PC-3 (cell line): ENCODE data around the gene IFNA5. TPM values are rescaled to one million over a fixed set of nuclear protein-coding genes. Genes with fewer than 3 reads are reported as not detected.

Source experiments
- ATAC-seq: fragments of 200-7000 bp; cut with Tn5 transposase; 2 replicates; pipeline ENCODE4 v1.9.1; 2020; ENCODE audit warnings: mild to moderate bottlenecking, moderate library complexity
- BruUV-seq: library from RNA; stranded (reverse); fragments of 400-500 nt; replicated peaks from 2 replicates; lab custom pipeline; 2021; lab: Mats Ljungman, UMichigan
- CTCF ChIA-PET: fragments of 300-600 bp; sonication (Branson Sonifier 250); formaldehyde crosslinking; loops from one replicate; lab custom pipeline; 2022; ENCODE audit warnings: antibody characterized with exemption; lab: Charles Lee
- POLR2A ChIA-PET: fragments of 300-600 bp; sonication (Branson Sonifier 250); formaldehyde crosslinking; loops from one replicate; lab custom pipeline; 2022; ENCODE audit warnings: antibody characterized with exemption; ENCODE audit not compliant: unreplicated experiment; lab: Charles Lee
- DNase-seq: peaks from one replicate; pipeline ENCODE4 v3.0.0-alpha.2; 2015
- H2AFZ ChIP-seq: fragments of 300-600 bp; sonication (generic); 2 replicates; pipeline ENCODE4 v1.6.0; 2016; ENCODE audit warnings: antibody characterized with exemption, low read length
- H3F3A ChIP-seq: fragments of 300-600 bp; sonication (generic); one replicate; pipeline ENCODE4 v1.6.0; 2017; ENCODE audit warnings: antibody characterized with exemption, low read length, control low read depth, mild to moderate bottlenecking; ENCODE audit not compliant: unreplicated experiment
- H3K27ac ChIP-seq: fragments of 300-600 bp; sonication (generic); 2 replicates; pipeline ENCODE4 v1.5.1; 2016; ENCODE audit warnings: mild to moderate bottlenecking, low read length
- H3K27me3 ChIP-seq: fragments of 300-600 bp; sonication (generic); 2 replicates; pipeline ENCODE4 v1.6.1; 2016; ENCODE audit warnings: low read length, mixed read lengths
- H3K36me3 ChIP-seq: fragments of 300-600 bp; sonication (generic); 2 replicates; pipeline ENCODE4 v1.6.1; 2016; ENCODE audit warnings: low read depth, mixed run types, low read length, mixed read lengths
- H3K4me1 ChIP-seq: fragments of 300-600 bp; sonication (generic); 2 replicates; pipeline ENCODE4 v1.5.1; 2016; ENCODE audit warnings: low read length; ENCODE audit not compliant: insufficient read depth
- H3K4me2 ChIP-seq: fragments of 300-600 bp; sonication (generic); 2 replicates; pipeline ENCODE4 v1.6.0; 2016; ENCODE audit warnings: low read length
- H3K4me3 ChIP-seq: fragments of 300-600 bp; sonication (generic); 2 replicates; pipeline ENCODE4 v1.5.1; 2016; ENCODE audit warnings: mild to moderate bottlenecking, low read length, mixed read lengths
- H3K79me2 ChIP-seq: fragments of 300-600 bp; sonication (generic); 2 replicates; pipeline ENCODE4 v1.6.1; 2017; ENCODE audit warnings: low read length, mixed read lengths
- H3K9ac ChIP-seq: fragments of 300-600 bp; sonication (generic); 2 replicates; pipeline ENCODE4 v1.6.0; 2016; ENCODE audit warnings: mild to moderate bottlenecking, low read length
- H3K9me2 ChIP-seq: fragments of 300-600 bp; sonication (generic); replicated peaks from 2 replicates; pipeline ENCODE4 v1.6.1; 2016; ENCODE audit warnings: mixed run types, low read length, mixed read lengths
- H3K9me3 ChIP-seq: fragments of 300-600 bp; sonication (generic); 2 replicates; pipeline ENCODE4 v1.6.1; 2016; ENCODE audit warnings: low read length, mixed read lengths
- H4K20me1 ChIP-seq: fragments of 300-600 bp; sonication (generic); 2 replicates; pipeline ENCODE4 v1.6.1; 2016; ENCODE audit warnings: low read length, mixed read lengths
- CTCF ChIP-seq: fragments of 300-600 bp; sonication (generic); conservative IDR thresholded peaks from 2 replicates; pipeline ENCODE4 v1.5.1; 2017; ENCODE audit warnings: antibody characterized with exemption, low read depth, mild to moderate bottlenecking, low read length
- EZH2 ChIP-seq: fragments of 300-600 bp; sonication (generic); IDR thresholded peaks from one replicate; pipeline ENCODE4 v1.6.1; 2017; ENCODE audit warnings: antibody characterized with exemption, mild to moderate bottlenecking, low read length; ENCODE audit not compliant: unreplicated experiment
- EZH2phosphoT487 ChIP-seq: fragments of 300-600 bp; sonication (generic); IDR thresholded peaks from 2 replicates; pipeline ENCODE4 v1.6.1; 2018; ENCODE audit warnings: mild to moderate bottlenecking, antibody characterized with exemption, low read length, borderline replicate concordance
- intact Hi-C: fragments of 100-400 bp; cut with micrococcal nuclease; formaldehyde crosslinking; loops from 2 replicates; pipeline ENCODE4 v1.9.0; 2023
- total RNA-seq: library from RNA; depleted of rRNA; stranded (reverse); fragments of >200 nt; gene quantifications from 2 replicates; pipeline ENCODE4 v1.2.3, GENCODE V29; 2014

Gene IFNA5
- total RNA-seq, 1 experiment from 2014 or later = not detected

- TF ChIP-seq CTCF (no peak), EZH2 (no peak)
- ATAC-seq (no peak), DNase-seq (no peak)
- no peaks in the 10 kb centered on the region for H3F3A ChIP-seq
- H3K4me3 ChIP-seq = no peak overlapping the region
- H3K27me3 ChIP-seq = peaks cover 9% of the 10 kb centered on the region; the same call in 1 of the 2 replicates
- H2AFZ ChIP-seq = no peak overlapping the region
- H3K4me1 ChIP-seq = peaks cover 12% of the 10 kb centered on the region
- no peaks in the 10 kb centered on the region for H3K36me3 ChIP-seq
- intact Hi-C loops = no loop called here
- no TSS peak for BruUV-seq
- no peak overlapping the region for H3K4me2 ChIP-seq
- no peak overlapping the region for H3K9ac ChIP-seq
- ChIA-PET POLR2A (no interaction called here), CTCF (no interaction called here)
- no peaks in the 10 kb centered on the region for H4K20me1 ChIP-seq
- H3K9me3 ChIP-seq = no peaks in the 10 kb centered on the region
- no peaks in the 10 kb centered on the region for H3K79me2 ChIP-seq
- H3K9me2 ChIP-seq = no peaks in the 10 kb centered on the region
- H3K27ac ChIP-seq = no peak overlapping the region
These were observed 15.3 kb downstream of the IFNA5 start for GRCh38 chr9:21289848-21290247.

- Histone ChIP-seq H3K27ac (no peak overlapping the region), H3K9me2 (no peaks in the 10 kb centered on the region), H4K20me1 (no peaks in the 10 kb centered on the region), H3K79me2 (no peaks in the 10 kb centered on the region), H3K27me3 (peaks cover 9% of the 10 kb centered on the region; the same call in 1 of the 2 replicates), H3F3A (no peaks in the 10 kb centered on the region), H3K4me2 (no peak overlapping the region), H3K36me3 (no peaks in the 10 kb centered on the region), H3K9ac (no peak overlapping the region), H3K4me3 (no peak overlapping the region), H2AFZ (no peak overlapping the region), H3K4me1 (no peaks in the 10 kb centered on the region), H3K9me3 (no peaks in the 10 kb centered on the region)
- TF ChIP-seq EZH2phosphoT487 = no peak
- no peak for TF ChIP-seq CTCF
- no peak for TF ChIP-seq EZH2
- no TSS peak for BruUV-seq
- intact Hi-C loops = no loop called here
- POLR2A ChIA-PET = no interaction called here
- ATAC-seq (no peak), DNase-seq (no peak)
- CTCF ChIA-PET = no interaction called here
These were observed 17.8 kb downstream of the IFNA5 start for GRCh38 chr9:21287280-21287679.

- Histone ChIP-seq H3F3A (no peaks in the 10 kb centered on the region), H3K4me3 (no peak overlapping the region), H3K27ac (no peak overlapping the region), H4K20me1 (no peaks in the 10 kb centered on the region), H3K79me2 (no peaks in the 10 kb centered on the region), H3K36me3 (no peaks in the 10 kb centered on the region), H3K9me2 (no peaks in the 10 kb centered on the region), H3K4me1 (no peaks in the 10 kb centered on the region), H3K27me3 (peaks cover 9% of the 10 kb centered on the region; the same call in 1 of the 2 replicates), H3K9ac (no peak overlapping the region), H3K9me3 (no peaks in the 10 kb centered on the region), H2AFZ (no peak overlapping the region), H3K4me2 (no peak overlapping the region)
- CTCF ChIA-PET = no interaction called here
- no TSS peak for BruUV-seq
- no peak for TF ChIP-seq EZH2phosphoT487
- no peak for TF ChIP-seq CTCF
- TF ChIP-seq EZH2 = no peak
- intact Hi-C loops = no loop called here
- no peak for DNase-seq
- ATAC-seq = no peak
- POLR2A ChIA-PET = no interaction called here
These were observed 18.5 kb downstream of the IFNA5 start for GRCh38 chr9:21286659-21287058.
